Measurements from ENCODE around the gene SVIP.

DNA sequence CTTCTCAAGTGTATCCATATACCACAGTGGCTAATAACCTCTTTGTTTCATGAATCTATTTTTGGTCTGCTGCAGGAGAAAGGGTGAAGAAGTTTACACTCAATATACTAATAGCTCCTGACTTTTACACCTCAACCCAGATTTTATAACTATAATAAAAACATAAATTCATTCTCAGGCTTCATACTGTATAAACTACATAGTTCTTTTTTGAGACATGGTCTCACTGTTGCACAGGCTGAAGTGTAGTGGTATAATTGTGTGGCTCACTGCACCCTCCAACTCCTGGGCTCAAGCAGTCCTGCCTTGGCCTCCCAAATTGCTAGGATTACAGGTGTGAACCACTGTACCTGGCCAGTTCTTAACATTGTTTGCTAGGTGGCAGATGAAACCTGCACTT, 48.4 kb upstream of the SVIP start:
- TF ChIP-seq CTCF (IDR thresholded peaks at IDR 0.05; ENCODE audit: insufficient read depth, low read depth, low read length) (no peak), EZH2 (IDR thresholded peaks at IDR 0.05; ENCODE audit: insufficient read depth, low read length) (no peak)
